H9 (cell line): ENCODE data around the gene ARHGAP45. TPM values are rescaled to one million over a fixed set of nuclear protein-coding genes. Genes with fewer than 3 reads are reported as not detected.

ENCODE experiments used
- DNase-seq: peaks from one replicate; pipeline ENCODE4 v3.0.0-alpha.2; 2017
- H2AFZ ChIP-seq: one replicate; pipeline ENCODE4 v1.6.1; 2013; ENCODE audit warnings: mild to moderate bottlenecking, low read length, control low read depth, moderate library complexity
- H2AK5ac ChIP-seq: 2 replicates; pipeline ENCODE4 v1.6.1; 2013; ENCODE audit warnings: low read length, control low read depth, mixed read lengths; ENCODE audit not compliant: insufficient read length
- H2BK120ac ChIP-seq: one replicate; pipeline ENCODE4 v1.6.1; 2013; ENCODE audit warnings: low read depth, mild to moderate bottlenecking, low read length, control low read depth, inconsistent platforms; ENCODE audit not compliant: poor library complexity, severe bottlenecking
- H2BK12ac ChIP-seq: 2 replicates; pipeline ENCODE4 v1.6.1; 2013; ENCODE audit warnings: low read length, control low read depth, mixed read lengths, low read depth; ENCODE audit not compliant: insufficient read length
- H2BK15ac ChIP-seq: 2 replicates; pipeline ENCODE4 v1.6.1; 2013; ENCODE audit warnings: low read depth, low read length, control low read depth
- H2BK20ac ChIP-seq: one replicate; pipeline ENCODE4 v1.6.1; 2013; ENCODE audit warnings: low read depth, mild to moderate bottlenecking, low read length, control low read depth, inconsistent platforms; ENCODE audit not compliant: poor library complexity, severe bottlenecking
- H2BK5ac ChIP-seq: 2 replicates; pipeline ENCODE4 v1.6.1; 2013; ENCODE audit warnings: low read length, control low read depth, mixed read lengths; ENCODE audit not compliant: insufficient read length
- H3K14ac ChIP-seq: 2 replicates; pipeline ENCODE4 v1.6.1; 2013; ENCODE audit warnings: low read length, control low read depth; ENCODE audit not compliant: insufficient read depth
- H3K18ac ChIP-seq: 2 replicates; pipeline ENCODE4 v1.6.1; 2013; ENCODE audit warnings: low read depth, mild to moderate bottlenecking, mixed read lengths, low read length, control low read depth; ENCODE audit not compliant: insufficient read length
- H3K23ac ChIP-seq: 2 replicates; pipeline ENCODE4 v1.6.1; 2013; ENCODE audit warnings: low read length, control low read depth, mixed read lengths, low read depth; ENCODE audit not compliant: insufficient read length
- H3K23me2 ChIP-seq: 2 replicates; pipeline ENCODE4 v1.6.1; 2013; ENCODE audit warnings: low read depth, mild to moderate bottlenecking, mixed read lengths, low read length, control low read depth; ENCODE audit not compliant: insufficient read length, poor library complexity, severe bottlenecking
- H3K27ac ChIP-seq: 2 replicates; pipeline ENCODE4 v1.5.1; 2013; ENCODE audit warnings: low read length, control low read depth, mixed read lengths, low read depth; ENCODE audit not compliant: insufficient read length
- H3K27me3 ChIP-seq: 2 replicates; pipeline ENCODE4 v1.6.1; 2013; ENCODE audit warnings: low read length, control low read depth, inconsistent platforms; ENCODE audit not compliant: insufficient read depth
- H3K4ac ChIP-seq: 2 replicates; pipeline ENCODE4 v1.6.1; 2013; ENCODE audit warnings: low read depth, mild to moderate bottlenecking, control low read depth, inconsistent platforms, low read length, moderate library complexity
- H3K4me1 ChIP-seq: 2 replicates; pipeline ENCODE4 v1.6.1; 2013; ENCODE audit warnings: low read length, control low read depth, inconsistent platforms; ENCODE audit not compliant: insufficient read depth
- H3K4me2 ChIP-seq: 2 replicates; pipeline ENCODE4 v1.6.1; 2013; ENCODE audit warnings: low read length, control low read depth, mixed read lengths; ENCODE audit not compliant: insufficient read length, insufficient read depth
- H3K56ac ChIP-seq: 2 replicates; pipeline ENCODE4 v1.6.1; 2013; ENCODE audit warnings: low read depth, mild to moderate bottlenecking, mixed read lengths, low read length, control low read depth; ENCODE audit not compliant: insufficient read length
- H3K79me1 ChIP-seq: 2 replicates; pipeline ENCODE4 v1.6.1; 2013; ENCODE audit warnings: low read depth, mild to moderate bottlenecking, moderate library complexity, low read length, control low read depth, inconsistent platforms; ENCODE audit not compliant: insufficient read depth, poor library complexity, severe bottlenecking
- H3K79me2 ChIP-seq: 2 replicates; pipeline ENCODE4 v1.6.1; 2013; ENCODE audit warnings: low read length, control low read depth, inconsistent platforms; ENCODE audit not compliant: insufficient read depth
- H3K9ac ChIP-seq: 2 replicates; pipeline ENCODE4 v1.6.1; 2013; ENCODE audit warnings: low read length, control low read depth, mixed read lengths; ENCODE audit not compliant: insufficient read length; ENCODE audit errors: extremely low read depth
- H3K9me3 ChIP-seq: one replicate; pipeline ENCODE4 v1.6.1; 2013; ENCODE audit warnings: low read depth, low read length, inconsistent platforms; ENCODE audit not compliant: control insufficient read depth
- H3T11ph ChIP-seq: one replicate; pipeline ENCODE4 v1.6.1; 2013; ENCODE audit warnings: mild to moderate bottlenecking, low read length, control low read depth, inconsistent platforms
- H4K20me1 ChIP-seq: one replicate; pipeline ENCODE4 v1.6.1; 2013; ENCODE audit not compliant: control insufficient read depth, insufficient read length, insufficient read depth
- H4K5ac ChIP-seq: 2 replicates; pipeline ENCODE4 v1.6.1; 2013; ENCODE audit warnings: low read depth, mild to moderate bottlenecking, mixed read lengths, low read length, control low read depth; ENCODE audit not compliant: insufficient read length
- H4K8ac ChIP-seq: replicated peaks from 2 replicates; pipeline ENCODE4 v1.6.1; 2013; ENCODE audit warnings: low read length, control low read depth, mixed read lengths, low read depth; ENCODE audit not compliant: insufficient read length
- H4K91ac ChIP-seq: 2 replicates; pipeline ENCODE4 v1.6.1; 2013; ENCODE audit warnings: low read depth, mild to moderate bottlenecking, moderate library complexity, mixed read lengths, low read length, control low read depth; ENCODE audit not compliant: insufficient read length
- H3K27ac Mint-ChIP-seq, 3 experiments: 2 replicates in 2 of 3; 3 replicates in 1 of 3; pipeline ENCODE4 v1.8.0; 2020 to 2021; ENCODE audit warnings: mixed read lengths in 3 of 3, mild to moderate bottlenecking in 1 of 3, moderate library complexity in 1 of 3
- H3K27me3 Mint-ChIP-seq: 2 replicates; pipeline ENCODE4 v1.8.0; 2021; ENCODE audit warnings: low read depth, mild to moderate bottlenecking, moderate library complexity, mixed read lengths
- H3K36me3 Mint-ChIP-seq, 3 experiments: 2 replicates in 2 of 3; 3 replicates in 1 of 3; pipeline ENCODE4 v1.8.0; 2020 to 2021; ENCODE audit warnings: low read depth in 3 of 3, mixed read lengths in 3 of 3; ENCODE audit not compliant: insufficient read depth in 1 of 3
- H3K4me1 Mint-ChIP-seq, 2 experiments: 2 replicates each; pipeline ENCODE4 v1.8.0; 2020; ENCODE audit warnings: mixed read lengths in 2 of 2
- H3K4me3 Mint-ChIP-seq, 2 experiments: 2 replicates in 1 of 2; 3 replicates in 1 of 2; pipeline ENCODE4 v1.8.0; 2020 to 2021; ENCODE audit warnings: mild to moderate bottlenecking in 2 of 2, mixed read lengths in 2 of 2, moderate library complexity in 1 of 2
- H3K9me3 Mint-ChIP-seq, 2 experiments: 2 replicates in 1 of 2; 3 replicates in 1 of 2; pipeline ENCODE4 v1.8.0; 2020; ENCODE audit warnings: mild to moderate bottlenecking in 2 of 2, mixed read lengths in 2 of 2, moderate library complexity in 1 of 2
- WGBS: extraction: QIAGEN DNeasy Blood & Tissue Kit; methylation state at CpG from one replicate; pipeline ENCODE4 v1.1.7; 2013; ENCODE audit warnings: missing lambda C conversion rate, low lambda C conversion rate, mixed read lengths; ENCODE audit not compliant: insufficient read length; ENCODE audit errors: extremely low coverage; 5-methylcytosine and 5-hydroxymethylcytosine counted together
- total RNA-seq: library from RNA; stranded (reverse); gene quantifications from 2 replicates; pipeline ENCODE4 v1.2.1, GENCODE V29; 2021
- TF ChIP-seq, protein P1 (sequence below): fragments of 200-600 bp; sonication (generic); conservative IDR thresholded peaks from 3 replicates; pipeline ENCODE4 v1.8.0; 2021; ENCODE audit warnings: antibody characterized with exemption, mild to moderate bottlenecking

ARHGAP45 gene
- total RNA-seq, 1 experiment from 2014 or later = 39.8 TPM

GRCh38 chr19:1110809-1111640 is 44.1 kb downstream of the ARHGAP45 start:
- H3K23me2 ChIP-seq = no peaks in the 10 kb centered on the region
- H3T11ph ChIP-seq = no peak overlapping the region
- H2BK12ac ChIP-seq = no peak overlapping the region
- H3K79me1 ChIP-seq = no peaks in the 10 kb centered on the region
- no peak overlapping the region for H3K4me2 ChIP-seq
- H3K18ac ChIP-seq = no peak overlapping the region
- no peak overlapping the region for H3K4ac ChIP-seq
- H4K20me1 ChIP-seq = no peaks in the 10 kb centered on the region
- H2AK5ac ChIP-seq = no peak overlapping the region
- H4K91ac ChIP-seq = no peak overlapping the region
- H4K8ac ChIP-seq = no peak overlapping the region
- H3K27me3 Mint-ChIP-seq = peaks cover 2% of the 10 kb centered on the region
- H2BK120ac ChIP-seq = no peak overlapping the region
- 0 out of 7 replicates have a peak overlapping the region, but pooled peaks of 1 of the 3 experiments have one; percentile 55 for H3K27ac Mint-ChIP-seq
- no peaks in the 10 kb centered on the region for H3K27me3 ChIP-seq
- no peak overlapping the region for H2BK5ac ChIP-seq
- no peaks in the 10 kb centered on the region for H3K79me2 ChIP-seq
- H3K9me3 ChIP-seq = no peaks in the 10 kb centered on the region
- H3K27ac ChIP-seq = no peak overlapping the region
- no peaks in the 10 kb centered on the region for H3K4me1 ChIP-seq
- no peak overlapping the region for H4K5ac ChIP-seq
- H3K36me3 Mint-ChIP-seq = peaks cover 0 to 13% (median 1%) of the 10 kb centered on the region in 3 experiments; a peak in 3 of 7 replicates
- H2AFZ ChIP-seq = no peak overlapping the region
- H3K9me3 Mint-ChIP-seq = no peaks in the 10 kb centered on the region
- WGBS = no CpG with 5 or more reads among the region's 18 CpGs
- DNase-seq = no peak
- no peak overlapping the region for H3K56ac ChIP-seq
- TF ChIP-seq, protein P1, sequence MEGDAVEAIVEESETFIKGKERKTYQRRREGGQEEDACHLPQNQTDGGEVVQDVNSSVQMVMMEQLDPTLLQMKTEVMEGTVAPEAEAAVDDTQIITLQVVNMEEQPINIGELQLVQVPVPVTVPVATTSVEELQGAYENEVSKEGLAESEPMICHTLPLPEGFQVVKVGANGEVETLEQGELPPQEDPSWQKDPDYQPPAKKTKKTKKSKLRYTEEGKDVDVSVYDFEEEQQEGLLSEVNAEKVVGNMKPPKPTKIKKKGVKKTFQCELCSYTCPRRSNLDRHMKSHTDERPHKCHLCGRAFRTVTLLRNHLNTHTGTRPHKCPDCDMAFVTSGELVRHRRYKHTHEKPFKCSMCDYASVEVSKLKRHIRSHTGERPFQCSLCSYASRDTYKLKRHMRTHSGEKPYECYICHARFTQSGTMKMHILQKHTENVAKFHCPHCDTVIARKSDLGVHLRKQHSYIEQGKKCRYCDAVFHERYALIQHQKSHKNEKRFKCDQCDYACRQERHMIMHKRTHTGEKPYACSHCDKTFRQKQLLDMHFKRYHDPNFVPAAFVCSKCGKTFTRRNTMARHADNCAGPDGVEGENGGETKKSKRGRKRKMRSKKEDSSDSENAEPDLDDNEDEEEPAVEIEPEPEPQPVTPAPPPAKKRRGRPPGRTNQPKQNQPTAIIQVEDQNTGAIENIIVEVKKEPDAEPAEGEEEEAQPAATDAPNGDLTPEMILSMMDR = no peak
- H3K14ac ChIP-seq = no peak overlapping the region
- H2BK15ac ChIP-seq = no peak overlapping the region
- no peak overlapping the region for H2BK20ac ChIP-seq
- no peak overlapping the region for H3K23ac ChIP-seq
- no peak overlapping the region for H3K9ac ChIP-seq
- no peak overlapping the region for H3K4me3 Mint-ChIP-seq
- peaks cover 2 to 9% of the 10 kb centered on the region in 2 experiments; a peak in 3 of 4 replicates for H3K4me1 Mint-ChIP-seq
